CD4-positive, alpha-beta T cell treated with Interleukin-21 for 1 hour (primary cell): ENCODE measurements around the gene HSD17B3.
"Not testable (repeated sequence)": the region's sequence is repeated elsewhere in the genome, so short reads cannot be mapped to it uniquely, and the experiment has no call there.

Experiments
- DNase-seq: peaks from one replicate; pipeline ENCODE4 v3.0.0-alpha.2; 2020

The HSD17B3 gene

DNA sequence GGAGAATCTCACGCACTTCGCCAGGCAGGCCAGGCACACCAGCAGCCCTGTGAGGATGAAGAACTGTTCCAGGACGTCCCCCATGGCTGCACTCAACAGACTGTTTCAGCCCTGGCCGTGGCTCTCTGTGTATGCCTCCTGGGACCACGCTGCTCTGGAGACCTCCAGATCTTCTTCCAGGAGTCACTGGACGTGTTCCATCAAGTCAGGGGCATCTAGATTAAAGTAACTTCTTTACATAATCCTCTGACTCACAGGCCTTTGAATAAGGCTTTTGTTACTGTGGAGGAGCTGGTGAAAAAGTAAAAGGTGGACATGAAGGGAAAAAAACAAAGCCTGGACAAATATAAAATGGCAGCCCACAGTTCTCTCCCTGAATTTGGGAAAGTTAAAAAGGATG lies at the start of gene HSD17B3:
Gene HSD17B3, minus strand, starts transcription at position 156 of the 400 bp plus-strand sequence. Its CDS starts 72 bp downstream, at position 84.
- DNase-seq = no peak

DNA sequence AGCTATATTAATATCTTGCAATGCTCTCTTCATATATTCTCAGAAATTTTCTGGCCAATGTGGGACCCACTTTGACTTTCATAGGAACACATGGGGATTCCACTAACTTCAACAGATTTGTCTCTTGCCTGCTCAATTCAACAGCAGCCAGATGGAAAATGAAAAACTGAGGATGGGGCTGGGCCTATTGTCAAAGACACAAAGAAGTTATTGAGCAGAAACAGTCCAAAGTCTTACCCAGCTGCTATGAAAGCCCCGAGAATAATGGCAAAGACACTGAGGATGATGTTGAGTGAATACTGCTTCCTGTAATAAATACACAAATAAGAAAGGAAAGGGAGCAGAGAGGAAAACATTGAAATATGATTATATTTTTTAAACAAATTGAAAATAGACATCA lies 48.9 kb upstream of the HSD17B3 start:
- no peak for DNase-seq

DNA sequence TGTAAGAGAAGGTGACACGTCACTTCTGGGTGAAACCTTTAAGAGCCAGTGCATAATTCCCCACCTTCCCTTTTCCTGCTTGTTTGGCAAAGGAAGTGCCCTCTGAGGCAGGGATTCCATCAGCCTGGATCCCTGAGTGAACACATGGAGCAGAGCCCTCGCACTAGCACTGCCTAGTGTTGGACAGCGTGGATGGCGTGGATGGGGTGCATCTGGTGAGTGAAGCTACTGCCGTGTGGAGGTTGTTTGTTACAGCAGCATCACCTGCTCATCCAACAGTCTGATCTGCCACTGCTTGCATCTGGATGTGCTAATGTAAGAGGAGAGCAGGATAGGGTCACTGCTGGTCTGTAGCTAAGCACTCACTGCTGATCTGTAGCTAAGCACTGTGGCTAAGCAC lies 46.3 kb upstream of the HSD17B3 start:
- DNase-seq = no peak

DNA sequence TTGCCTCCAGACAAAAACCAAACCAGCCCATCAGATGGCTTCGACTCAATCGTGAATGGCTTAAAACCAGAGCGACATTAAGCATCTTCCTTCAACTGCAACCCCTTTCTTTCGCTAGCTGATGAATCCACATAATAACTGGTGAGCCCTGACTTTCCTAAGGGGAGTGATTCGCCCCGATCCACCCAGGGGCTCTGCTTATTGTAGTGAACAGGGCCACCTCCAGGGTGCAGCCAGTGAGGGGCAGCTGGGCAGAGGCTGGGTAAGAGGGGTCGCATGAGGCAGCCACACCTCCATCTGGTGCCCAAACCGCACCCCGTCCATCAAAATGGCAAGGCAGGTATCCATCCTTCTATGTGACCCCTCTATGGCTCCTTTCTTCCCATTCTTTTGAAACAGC lies 43.6 kb upstream of the HSD17B3 start:
- no peak for DNase-seq

DNA sequence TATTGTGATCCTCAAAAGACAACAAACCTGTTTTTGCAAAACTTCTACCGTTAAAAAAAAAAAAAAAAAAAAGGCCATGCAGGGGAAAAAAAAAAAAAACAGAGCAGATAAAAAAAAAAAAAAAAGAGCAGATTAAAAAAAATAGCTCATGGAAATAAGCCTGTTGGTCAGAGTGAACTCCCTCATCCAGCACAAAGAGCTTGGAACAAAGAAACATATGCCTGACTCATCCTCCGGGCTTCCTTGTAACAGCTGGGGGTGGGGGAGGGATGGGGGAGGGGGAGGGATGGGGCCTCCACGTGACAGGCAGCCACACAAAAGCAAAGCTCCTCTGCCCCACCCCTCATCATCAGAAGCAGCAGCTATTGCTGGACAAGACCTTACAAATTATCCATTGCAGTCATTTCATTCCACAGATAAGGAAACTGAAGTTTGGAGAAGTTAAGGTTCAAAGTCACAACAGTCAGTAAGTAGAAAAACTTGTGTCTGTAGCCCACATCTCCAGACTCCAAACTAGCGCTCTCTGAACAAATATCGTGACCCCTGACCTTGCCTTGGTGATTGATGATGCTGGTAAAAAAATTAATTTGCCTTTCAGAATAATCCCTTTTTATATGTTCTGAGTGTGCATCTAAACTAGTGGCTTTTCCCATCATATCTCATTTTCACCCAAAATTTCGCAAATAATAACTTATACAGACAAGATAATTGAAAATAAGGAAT lies 42.6 kb upstream of the HSD17B3 start:
- DNase-seq = no peak

DNA sequence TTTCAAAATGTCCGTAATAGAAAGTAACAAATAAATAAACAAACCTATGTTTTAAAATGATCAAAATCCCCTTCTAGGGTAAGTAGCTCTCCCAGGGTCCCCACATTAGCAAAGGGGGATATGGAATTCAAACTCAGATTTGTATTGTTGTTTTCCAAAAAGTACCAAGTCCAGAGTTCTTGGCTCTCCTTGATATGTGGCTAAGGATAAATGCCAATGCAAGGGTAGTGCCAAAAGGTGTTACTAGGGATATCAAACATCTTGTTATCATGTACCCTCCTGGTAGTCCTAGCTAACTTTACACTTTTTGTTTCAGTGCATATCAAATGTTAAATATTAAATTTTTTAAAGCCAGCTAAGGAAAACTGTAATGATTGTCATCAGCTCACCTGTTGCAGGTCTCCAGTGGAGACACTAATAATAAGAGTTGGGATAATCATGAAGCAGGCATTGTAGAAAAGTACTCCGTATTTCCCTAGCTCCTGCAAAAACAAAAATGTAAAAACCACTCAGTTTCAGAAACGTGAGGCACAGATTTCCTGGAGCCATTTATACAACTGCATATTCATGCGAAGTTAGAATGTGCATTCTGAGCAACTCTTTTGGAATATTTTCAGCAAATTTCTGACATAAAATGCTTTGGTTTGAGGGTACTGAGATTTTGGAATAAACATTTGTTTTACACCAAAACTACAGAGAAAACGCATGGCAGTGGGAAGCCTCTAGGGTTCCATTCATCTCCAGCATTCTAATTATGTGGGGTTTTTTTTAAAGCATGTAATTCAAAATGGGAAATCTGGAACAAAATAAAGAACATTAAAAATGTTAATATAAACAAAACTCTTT lies 41.8 kb upstream of the HSD17B3 start:
- no peak for DNase-seq

DNA sequence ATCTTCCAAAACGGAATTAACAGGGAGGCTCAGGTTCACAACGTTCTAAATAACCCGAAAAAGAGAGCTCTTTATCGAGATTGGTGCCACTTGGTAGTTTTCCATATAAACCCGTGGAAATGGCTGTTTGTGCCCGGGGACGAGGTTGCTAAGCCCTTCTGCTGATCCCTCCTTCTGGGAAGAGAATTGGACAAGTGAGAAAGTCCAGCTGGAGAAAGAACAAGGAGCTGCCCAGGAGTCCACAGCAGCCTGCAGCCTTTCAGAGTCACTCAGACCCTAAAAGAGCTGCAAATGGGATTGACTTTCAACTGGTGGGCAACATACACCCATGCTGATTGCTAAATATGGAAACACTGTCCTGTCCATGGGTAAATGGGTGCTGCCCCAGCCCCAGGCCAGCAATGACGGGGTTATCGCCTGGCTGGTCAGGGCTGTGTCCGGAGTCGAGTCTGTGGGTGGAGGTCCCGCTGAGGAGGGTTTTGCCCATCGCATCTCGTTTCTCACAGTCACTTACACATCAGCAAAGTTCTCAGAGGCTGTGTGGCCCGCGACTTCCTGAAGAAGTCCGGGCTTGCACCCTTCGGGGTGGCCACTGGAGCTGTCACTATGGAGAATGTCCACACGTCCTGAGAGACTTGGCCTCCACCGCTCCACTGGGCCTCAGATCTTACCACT lies 40.7 kb upstream of the HSD17B3 start:
- DNase-seq = no peak

DNA sequence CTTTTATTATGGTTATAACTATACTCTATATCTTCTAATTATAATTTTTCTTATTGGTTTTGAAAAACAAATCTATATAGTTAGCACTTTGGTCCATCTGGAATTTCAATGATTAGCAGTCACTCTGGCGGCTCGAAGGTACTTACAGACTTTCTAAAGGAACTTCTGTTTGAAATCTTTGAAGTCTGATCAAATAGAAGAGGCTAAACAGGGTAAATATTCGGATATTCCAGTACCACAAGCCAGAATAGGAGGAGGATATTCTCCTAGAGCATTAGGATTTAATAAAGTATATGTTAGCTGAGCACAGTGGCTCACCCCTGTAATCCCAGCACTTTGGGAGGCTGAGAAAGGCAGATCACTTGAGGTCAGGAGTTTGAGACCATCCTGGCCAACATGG lies 38.7 kb upstream of the HSD17B3 start:
- DNase-seq = no peak

DNA sequence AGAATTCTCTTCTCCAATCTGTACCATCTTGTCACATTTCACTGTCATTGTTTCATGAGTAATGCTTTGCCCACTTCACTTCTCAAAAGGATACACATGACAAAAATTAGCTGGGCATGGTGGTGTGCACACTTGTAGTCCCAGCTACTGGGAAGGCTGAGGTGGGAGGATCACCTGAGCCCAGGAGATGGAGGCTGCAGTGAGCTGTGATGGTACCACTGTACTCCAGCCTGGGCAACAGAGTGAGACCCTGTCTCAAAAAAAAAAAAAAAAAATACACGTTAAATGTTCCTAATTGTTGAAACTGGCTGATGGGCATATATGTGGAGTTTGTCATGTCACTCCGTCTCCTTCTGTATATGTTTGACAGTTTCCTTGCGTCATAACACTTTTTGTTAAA lies 36.3 kb upstream of the HSD17B3 start:
- DNase-seq = no peak

DNA sequence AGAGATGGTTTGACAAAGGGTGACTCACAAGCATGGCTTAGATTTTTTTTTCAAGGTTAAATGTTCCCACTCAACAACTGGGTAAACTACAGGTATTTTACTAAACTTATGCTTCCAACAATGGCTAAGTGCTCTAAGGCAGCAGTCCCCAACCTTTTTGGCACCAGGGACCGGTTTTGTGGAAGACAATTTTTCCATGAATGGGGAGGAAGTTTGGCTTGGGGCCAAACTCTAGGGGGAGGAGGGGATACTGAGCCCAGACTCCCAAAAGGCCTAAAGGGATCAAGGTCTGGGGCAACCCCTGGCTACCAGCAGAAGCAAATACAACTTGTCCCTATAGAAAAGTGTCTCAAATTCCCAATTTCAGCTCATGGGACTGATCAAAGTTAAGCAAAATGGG lies 32.0 kb upstream of the HSD17B3 start:
- DNase-seq = no peak

DNA sequence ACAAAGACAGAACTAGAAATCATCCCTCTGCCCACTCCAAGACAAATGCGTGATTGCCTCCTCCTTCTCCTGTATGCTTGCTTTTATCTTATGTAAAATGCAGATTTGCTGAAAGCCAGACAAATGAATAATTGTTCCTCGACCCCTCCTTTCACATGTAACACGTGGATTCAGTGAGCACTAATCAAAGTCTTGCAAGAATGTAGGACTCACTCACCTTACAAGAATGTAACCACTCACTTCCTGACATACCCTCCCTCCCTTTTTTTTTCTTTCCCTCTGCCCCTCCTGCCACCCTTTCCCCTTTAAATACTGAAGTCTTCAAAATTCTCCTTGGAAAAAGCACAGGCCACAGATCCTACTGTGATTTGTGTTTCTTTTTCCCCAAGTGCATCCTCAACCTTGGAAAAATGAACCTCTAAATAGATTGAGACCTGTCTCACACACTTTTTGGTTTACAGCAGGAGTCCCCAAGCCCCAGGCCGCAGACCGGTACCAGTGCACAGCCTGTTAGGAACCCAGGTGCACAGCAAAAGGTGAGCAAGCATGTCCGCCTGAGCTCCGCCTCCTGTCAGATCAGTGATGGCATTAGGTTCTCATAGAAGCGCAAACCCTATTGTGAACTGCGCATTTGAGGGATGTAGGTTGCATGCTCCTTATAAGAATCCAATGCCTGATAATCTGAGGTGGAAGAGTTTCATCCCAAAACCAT lies 29.4 kb upstream of the HSD17B3 start:
- DNase-seq = no peak

DNA sequence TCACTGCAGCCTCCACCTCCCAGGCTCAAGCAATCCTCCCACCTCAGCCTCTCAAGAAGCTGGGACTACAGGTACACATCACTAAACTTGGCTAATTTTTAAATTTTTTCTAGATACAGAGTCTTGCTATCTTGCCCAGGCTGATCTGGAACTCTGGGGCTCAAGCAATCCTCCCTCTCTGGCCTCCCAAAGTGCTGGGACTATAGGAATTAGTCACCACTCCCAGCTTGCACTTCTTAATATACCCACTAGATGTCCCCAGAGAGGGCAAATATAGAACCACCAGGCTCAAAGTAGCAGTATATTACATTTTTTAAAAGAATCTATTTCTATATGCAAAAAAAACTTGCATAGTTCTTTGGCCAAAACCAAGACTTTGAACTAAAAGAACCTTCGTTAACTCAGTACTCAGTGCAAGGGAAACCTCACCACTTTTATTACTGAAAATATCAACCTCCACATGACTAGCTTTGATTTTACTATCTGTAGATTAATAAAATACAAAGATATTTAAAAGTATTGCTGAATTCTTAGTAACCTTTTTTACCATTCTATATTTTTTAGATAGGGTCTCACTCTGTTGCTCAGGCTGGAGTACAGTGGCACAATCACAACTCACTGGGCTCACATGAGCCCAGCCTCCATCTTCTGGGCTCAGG lies 25.8 kb upstream of the HSD17B3 start:
- DNase-seq = peak; percentile 70

DNA sequence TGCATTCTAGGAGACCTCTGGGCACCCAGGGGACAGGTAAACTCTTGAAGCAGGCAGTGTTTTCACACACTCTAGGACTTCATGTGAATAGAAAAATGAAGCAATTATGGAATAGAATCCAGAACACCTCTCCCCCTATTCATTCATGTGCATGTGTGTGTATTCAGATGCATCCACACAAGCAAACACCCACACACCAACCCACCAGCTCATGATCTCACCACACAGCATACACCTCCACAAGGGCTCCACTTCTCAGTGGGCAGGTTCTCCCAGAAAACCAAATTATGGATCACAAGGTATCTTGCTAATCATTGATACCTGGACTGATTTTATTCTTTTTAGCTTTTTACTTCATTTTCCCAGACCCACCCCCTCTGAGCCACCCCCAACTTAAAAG lies 21.2 kb upstream of the HSD17B3 start:
- DNase-seq = no peak

DNA sequence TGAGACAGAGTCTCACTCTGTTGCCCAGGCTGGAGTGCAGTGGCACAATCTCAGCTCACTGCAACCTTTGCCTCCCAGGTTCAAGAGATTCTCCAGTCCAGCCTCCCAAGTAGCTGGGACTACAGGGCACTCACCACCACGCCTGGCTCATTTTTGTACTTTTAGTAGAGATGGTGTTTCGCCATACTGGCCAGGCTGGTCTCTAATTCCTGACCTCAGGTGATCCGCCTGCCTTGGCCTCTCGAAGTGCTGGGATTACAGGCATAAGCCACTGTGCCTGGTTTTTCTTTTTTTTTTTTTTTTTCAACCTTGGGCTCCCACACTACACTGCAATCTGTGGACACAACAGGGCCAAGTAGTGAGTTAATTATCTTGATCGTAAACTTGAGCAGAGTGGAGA lies 20.8 kb upstream of the HSD17B3 start:
- DNase-seq = not testable (repeated sequence)

DNA sequence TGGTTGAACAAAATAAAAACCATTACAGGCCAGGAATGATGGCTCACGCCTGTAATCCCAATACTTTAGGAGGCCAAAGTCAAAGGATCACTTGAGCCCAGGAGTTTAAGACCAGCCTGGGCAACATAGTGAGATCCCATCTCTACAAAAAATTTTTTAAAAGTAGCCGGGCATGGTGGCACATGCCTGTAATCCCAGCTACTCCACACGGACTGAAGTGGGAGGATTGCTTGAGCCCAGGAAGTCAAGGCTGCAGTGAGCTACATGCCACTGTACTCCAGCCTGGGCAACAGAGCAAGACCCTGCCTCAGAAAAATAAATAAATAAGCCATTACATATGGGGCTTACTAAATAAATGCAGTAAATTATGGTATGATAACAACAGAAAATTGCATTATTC lies 20.2 kb upstream of the HSD17B3 start:
- DNase-seq = not testable (repeated sequence)

DNA sequence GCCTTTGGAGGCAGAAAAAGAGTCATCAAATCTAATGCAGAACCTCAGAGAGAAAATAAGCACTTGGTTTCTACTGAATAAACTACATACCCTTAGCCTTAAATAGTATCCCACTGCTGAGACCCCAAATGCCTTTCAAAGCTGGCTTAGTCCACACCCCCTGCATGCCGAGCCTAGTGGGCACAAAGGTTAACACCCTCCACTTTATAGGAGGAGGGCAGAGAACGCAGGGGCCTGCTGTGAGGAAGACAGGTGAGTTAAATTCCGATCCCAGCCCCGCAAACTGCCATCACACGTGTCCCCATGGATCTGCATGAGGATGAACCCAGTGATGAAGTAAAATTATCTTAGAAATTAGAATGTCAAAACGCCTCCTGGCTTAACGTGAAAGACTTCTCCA lies 19.5 kb upstream of the HSD17B3 start:
- DNase-seq = no peak

DNA sequence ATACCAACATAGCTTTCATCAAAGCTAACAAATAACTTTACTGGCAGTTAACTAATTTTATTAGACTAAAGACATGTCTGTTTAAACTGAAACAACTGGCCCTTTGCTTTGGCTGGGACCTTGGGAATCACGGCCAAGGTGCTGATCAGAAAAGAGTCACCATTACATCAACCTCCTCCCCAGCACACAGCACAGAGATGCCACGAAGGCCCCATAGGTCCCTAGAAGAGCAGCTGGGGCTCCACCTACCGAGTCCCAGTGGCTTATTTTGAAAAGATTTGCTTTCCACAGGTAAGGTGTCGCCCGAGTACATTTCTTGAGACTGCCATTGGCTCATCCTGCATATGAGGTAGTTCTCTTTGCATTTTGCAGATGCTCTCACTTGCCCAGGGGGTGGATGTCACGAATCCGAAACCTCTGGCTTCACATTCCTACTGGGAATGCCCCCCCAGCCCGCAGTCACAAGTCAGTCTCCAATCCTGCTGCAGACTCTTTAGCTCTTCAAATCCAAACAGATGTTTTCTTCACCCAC lies 18.8 kb upstream of the HSD17B3 start:
- DNase-seq = no peak

DNA sequence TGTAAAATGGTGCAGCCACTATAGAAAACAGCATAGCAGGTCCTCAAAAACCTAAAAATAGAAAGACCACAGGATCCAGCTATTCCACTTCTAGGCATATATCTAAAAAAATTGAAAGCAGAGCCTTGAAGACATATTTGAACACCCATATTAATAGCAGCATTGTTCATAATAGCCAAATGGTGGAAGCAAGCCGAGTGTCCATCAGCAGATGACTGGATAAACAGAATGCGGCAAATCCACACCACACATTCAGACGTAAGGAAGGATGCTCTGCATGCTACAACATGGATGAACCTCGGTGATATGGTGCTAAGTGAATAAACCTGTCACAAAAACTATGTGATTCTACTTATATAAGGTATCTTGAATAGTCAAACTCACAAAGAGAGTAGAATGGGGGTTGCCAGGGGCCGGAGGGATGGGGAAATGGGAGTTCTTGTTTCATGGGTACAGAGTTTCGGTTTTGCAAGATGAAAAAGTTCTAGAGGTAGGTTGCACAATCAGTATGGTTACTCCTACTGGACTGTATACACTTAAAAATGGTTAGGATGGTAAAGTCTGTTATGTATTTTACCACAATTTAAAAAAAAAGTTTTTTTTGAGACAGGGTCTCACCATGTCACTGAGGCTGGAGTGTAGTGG lies 17.1 kb upstream of the HSD17B3 start:
- no peak for DNase-seq

DNA sequence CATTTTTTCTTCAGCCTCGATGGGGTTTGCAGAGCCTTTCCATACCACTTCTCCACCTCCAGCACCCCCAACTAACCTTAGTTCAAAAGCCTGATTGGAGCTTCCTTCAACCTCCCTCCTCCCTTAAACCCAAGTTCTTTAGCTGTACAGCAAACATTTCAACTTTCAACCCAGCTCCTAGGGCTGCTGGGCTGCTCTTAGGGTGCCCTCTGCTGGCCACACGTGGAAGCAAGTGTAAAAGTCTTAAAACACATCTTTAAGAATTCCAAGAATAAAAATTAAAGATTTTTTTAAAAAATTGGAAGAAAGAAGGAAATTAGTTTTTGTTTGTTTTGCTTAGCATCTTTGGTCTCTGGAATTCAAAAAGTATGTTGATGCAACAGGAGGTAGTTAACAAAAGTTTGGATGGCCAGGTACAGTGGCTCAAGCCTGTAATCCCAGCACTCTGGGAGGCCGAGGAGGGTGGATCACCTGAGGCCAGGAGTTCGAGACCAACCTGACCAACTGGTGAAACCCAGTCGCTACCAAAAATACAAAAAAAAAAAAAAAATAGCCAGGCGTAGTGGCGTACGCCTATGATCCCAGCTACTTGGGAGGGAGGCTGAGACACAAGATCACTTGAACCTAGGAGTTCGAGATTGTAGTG lies 15.5 kb upstream of the HSD17B3 start:
- peak; percentile 41 for DNase-seq

DNA sequence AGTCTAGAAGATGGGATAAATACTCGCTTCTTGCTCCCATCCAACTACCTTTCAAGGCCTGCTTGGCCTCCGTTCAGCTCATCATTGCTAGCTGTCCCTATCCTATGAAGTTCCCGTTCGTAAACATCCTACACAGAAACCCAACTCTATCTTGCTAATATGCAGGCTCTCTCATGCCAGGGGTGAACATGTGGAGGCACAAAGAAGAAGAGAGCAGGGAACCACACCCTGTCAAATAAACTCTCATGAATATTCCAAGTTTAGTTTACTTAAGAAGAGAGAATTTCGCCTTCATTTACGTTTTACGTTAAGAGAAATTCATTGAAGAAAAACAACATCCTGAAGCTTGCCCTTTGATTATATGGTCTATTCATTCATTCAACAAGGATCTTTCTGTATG lies 7.9 kb upstream of the HSD17B3 start:
- no peak for DNase-seq

DNA sequence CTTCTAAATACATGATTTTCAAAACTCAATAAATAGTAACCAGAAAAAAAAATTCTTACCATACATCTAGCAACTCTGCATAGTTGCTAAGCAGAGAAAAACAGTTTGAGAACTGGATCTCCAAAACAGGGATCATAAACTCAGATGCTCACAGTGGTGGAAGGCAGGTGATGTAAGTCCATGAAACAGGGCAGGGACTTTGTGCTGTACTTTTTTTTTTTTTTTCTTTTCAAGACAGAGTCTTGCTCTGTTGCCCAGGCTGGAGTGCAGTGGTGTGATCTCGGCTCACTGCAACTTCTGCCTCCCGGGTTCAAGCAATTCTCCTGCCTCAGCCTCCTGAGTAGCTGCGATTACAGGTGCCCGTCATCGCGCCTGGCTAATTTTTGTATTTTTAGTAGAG lies 5.0 kb upstream of the HSD17B3 start:
- not testable (repeated sequence) for DNase-seq
